ENCODE results near the gene TMEM51.

The TMEM51 gene

DNA sequence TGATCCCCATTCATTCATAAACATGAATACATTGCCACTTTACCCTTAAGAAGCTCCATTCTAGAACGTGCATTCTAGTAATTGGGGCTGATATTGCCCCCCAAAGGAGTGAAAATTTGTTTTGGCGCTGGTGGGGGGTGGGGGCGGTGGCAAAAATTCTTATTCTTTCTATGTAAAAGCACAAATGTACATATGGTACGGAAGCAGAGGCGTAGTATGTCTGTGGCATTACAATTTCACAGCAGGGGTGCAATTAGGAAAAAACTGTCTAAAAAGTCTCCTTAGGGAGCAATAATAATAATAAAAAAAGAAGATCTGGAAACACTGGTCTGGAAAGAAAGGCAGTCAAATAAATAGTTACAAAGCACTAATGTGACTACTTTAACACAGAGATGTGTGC lies 40.4 kb upstream of the TMEM51 start:
- TF ChIP-seq TAF1 (IDR thresholded peaks at IDR 0.05; ENCODE audit: borderline replicate concordance, insufficient read depth, low read length), result no peak
- TF ChIP-seq SIN3A (IDR thresholded peaks at IDR 0.05; ENCODE audit: borderline replicate concordance, insufficient read depth, low read length), result no peak
- TF ChIP-seq POLR2AphosphoS5 (IDR thresholded peaks at IDR 0.05; ENCODE audit: low read depth, low read length), result no peak
- TF ChIP-seq, protein P1, sequence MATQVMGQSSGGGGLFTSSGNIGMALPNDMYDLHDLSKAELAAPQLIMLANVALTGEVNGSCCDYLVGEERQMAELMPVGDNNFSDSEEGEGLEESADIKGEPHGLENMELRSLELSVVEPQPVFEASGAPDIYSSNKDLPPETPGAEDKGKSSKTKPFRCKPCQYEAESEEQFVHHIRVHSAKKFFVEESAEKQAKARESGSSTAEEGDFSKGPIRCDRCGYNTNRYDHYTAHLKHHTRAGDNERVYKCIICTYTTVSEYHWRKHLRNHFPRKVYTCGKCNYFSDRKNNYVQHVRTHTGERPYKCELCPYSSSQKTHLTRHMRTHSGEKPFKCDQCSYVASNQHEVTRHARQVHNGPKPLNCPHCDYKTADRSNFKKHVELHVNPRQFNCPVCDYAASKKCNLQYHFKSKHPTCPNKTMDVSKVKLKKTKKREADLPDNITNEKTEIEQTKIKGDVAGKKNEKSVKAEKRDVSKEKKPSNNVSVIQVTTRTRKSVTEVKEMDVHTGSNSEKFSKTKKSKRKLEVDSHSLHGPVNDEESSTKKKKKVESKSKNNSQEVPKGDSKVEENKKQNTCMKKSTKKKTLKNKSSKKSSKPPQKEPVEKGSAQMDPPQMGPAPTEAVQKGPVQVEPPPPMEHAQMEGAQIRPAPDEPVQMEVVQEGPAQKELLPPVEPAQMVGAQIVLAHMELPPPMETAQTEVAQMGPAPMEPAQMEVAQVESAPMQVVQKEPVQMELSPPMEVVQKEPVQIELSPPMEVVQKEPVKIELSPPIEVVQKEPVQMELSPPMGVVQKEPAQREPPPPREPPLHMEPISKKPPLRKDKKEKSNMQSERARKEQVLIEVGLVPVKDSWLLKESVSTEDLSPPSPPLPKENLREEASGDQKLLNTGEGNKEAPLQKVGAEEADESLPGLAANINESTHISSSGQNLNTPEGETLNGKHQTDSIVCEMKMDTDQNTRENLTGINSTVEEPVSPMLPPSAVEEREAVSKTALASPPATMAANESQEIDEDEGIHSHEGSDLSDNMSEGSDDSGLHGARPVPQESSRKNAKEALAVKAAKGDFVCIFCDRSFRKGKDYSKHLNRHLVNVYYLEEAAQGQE (IDR thresholded peaks at IDR 0.05; ENCODE audit: insufficient read depth in 1 of 2, low read depth in 2 of 2, low read length in 2 of 2), result no peak
- TF ChIP-seq FOXP2 (optimal IDR thresholded peaks at IDR 0.05; ENCODE audit: borderline replicate concordance, extremely low read depth, extremely low read length, insufficient read depth), result no peak

DNA sequence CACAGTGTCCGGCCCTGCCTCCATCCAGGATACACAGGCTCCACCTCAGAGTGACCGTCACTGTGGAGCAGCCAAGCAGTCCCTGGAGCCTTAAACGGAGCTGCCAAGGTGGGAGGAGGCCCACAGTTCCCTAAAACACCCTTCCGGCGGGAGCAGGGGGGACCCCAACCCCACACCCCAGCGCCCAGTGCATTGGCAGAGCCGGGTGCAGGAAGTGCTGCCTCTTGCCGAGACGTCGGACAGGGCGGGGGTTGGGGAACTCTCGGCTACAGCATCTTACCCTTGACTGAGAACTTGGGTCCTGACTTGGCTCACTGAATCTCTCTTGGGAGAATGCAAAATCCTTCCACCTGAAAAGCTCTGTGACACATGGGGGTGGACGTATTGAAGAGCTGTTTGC lies 38.7 kb upstream of the TMEM51 start:
- TF ChIP-seq POLR2AphosphoS5 (IDR thresholded peaks at IDR 0.05; ENCODE audit: low read depth, low read length) (no peak), SIN3A (IDR thresholded peaks at IDR 0.05; ENCODE audit: borderline replicate concordance, insufficient read depth, low read length) (no peak), TAF1 (IDR thresholded peaks at IDR 0.05; ENCODE audit: borderline replicate concordance, insufficient read depth, low read length) (no peak), FOXP2 (optimal IDR thresholded peaks at IDR 0.05; ENCODE audit: borderline replicate concordance, extremely low read depth, extremely low read length, insufficient read depth) (no peak)
- TF ChIP-seq, protein P1 (IDR thresholded peaks at IDR 0.05; ENCODE audit: insufficient read depth in 1 of 2, low read depth in 2 of 2, low read length in 2 of 2), result no peak

GRCh38 chr1:15115542-15116330 lies 37.8 kb upstream of the TMEM51 start:
- TF ChIP-seq SIN3A (IDR thresholded peaks at IDR 0.05; ENCODE audit: borderline replicate concordance, insufficient read depth, low read length) (no peak), TAF1 (IDR thresholded peaks at IDR 0.05; ENCODE audit: borderline replicate concordance, insufficient read depth, low read length) (no peak), FOXP2 (optimal IDR thresholded peaks at IDR 0.05; ENCODE audit: borderline replicate concordance, extremely low read depth, extremely low read length, insufficient read depth) (no peak), POLR2AphosphoS5 (IDR thresholded peaks at IDR 0.05; ENCODE audit: low read depth, low read length) (no peak)
- TF ChIP-seq, protein P1 (IDR thresholded peaks at IDR 0.05; ENCODE audit: insufficient read depth in 1 of 2, low read depth in 2 of 2, low read length in 2 of 2), result no peak

- TF ChIP-seq POLR2AphosphoS5 (IDR thresholded peaks at IDR 0.05; ENCODE audit: low read depth, low read length) (no peak), SIN3A (IDR thresholded peaks at IDR 0.05; ENCODE audit: borderline replicate concordance, insufficient read depth, low read length) (no peak), FOXP2 (optimal IDR thresholded peaks at IDR 0.05; ENCODE audit: borderline replicate concordance, extremely low read depth, extremely low read length, insufficient read depth) (no peak), TAF1 (IDR thresholded peaks at IDR 0.05; ENCODE audit: borderline replicate concordance, insufficient read depth, low read length) (no peak)
Measured at GRCh38 chr1:15116966-15117365, 36.6 kb upstream of the TMEM51 start.

DNA sequence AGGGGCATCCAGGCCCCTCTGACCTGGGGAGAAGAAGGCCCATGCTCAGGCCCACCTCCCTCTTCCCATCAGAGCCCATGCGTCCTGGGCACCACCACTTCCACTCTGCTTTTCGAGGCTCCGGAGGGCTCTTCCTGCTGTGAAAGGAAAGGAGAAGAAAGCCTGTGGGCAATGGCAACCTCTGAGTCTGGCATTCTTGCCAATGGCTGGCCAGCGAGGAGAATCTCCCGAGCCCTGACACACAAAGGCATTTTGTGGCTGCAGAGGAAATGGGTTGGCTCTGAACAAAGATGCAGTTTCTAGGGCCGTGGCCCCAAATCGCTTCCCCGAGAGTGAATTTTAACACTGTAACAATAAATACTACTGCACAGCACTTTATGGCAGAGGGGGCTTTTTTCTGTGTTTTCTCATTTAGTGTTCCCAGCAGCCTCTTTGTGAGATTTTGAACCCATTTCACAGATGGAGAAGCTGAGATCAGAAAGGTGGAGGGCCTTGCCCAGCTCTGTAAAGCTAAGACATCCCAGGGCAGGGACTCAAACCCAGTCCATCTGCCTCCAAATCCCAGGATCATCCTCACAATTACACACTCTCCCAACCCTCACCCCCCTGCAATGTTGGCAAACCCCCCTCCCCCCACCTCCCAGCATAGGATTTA lies 35.7 kb upstream of the TMEM51 start:
- TF ChIP-seq POLR2AphosphoS5 (IDR thresholded peaks at IDR 0.05; ENCODE audit: low read depth, low read length) (no peak), TAF1 (IDR thresholded peaks at IDR 0.05; ENCODE audit: borderline replicate concordance, insufficient read depth, low read length) (no peak), SIN3A (IDR thresholded peaks at IDR 0.05; ENCODE audit: borderline replicate concordance, insufficient read depth, low read length) (no peak), FOXP2 (optimal IDR thresholded peaks at IDR 0.05; ENCODE audit: borderline replicate concordance, extremely low read depth, extremely low read length, insufficient read depth) (no peak)
- TF ChIP-seq, protein P1 (IDR thresholded peaks at IDR 0.05; ENCODE audit: insufficient read depth in 1 of 2, low read depth in 2 of 2, low read length in 2 of 2), result no peak
